OCI-LY3 (cell line): ENCODE measurements around the gene ARID1B.

Experiments used
- CTCF ChIP-seq: fragments of 200-600, 300-600 bp; sonication (generic); IDR thresholded peaks from 2 replicates; pipeline ENCODE4 v1.5.1; 2014; ENCODE audit warnings: antibody characterized with exemption, low read length, low read depth
- EZH2phosphoT487 ChIP-seq: fragments of 200-600 bp; shearing (Covaris generic); IDR thresholded peaks from 2 replicates; pipeline ENCODE4 v1.6.1; 2018; ENCODE audit warnings: antibody characterized with exemption, mixed run types, low read depth

GRCh38 chr6:156919814-156920369 is 142.7 kb downstream of the ARID1B start:
- TF ChIP-seq CTCF (no peak), EZH2phosphoT487 (no peak)
